SK-N-MC (cell line): ENCODE data around the gene MRPL30.

ENCODE experiments used
- DNase-seq: peaks from one replicate; pipeline ENCODE4 v3.0.0-alpha.2; 2011; ENCODE audit warnings: low read depth, low spot score
- H3K27ac ChIP-seq: fragments of 200-600 bp; sonication (generic); 2 replicates; pipeline ENCODE4 v1.5.1; 2016; ENCODE audit warnings: mixed run types
- H3K36me3 ChIP-seq: fragments of 200-600 bp; sonication (generic); 2 replicates; pipeline ENCODE4 v1.6.1; 2017; ENCODE audit warnings: antibody characterized with exemption, low read length, mixed read lengths; ENCODE audit not compliant: insufficient read depth
- H3K4me3 ChIP-seq: fragments of 200-600 bp; sonication (generic); 2 replicates; pipeline ENCODE4 v1.5.1; 2016
- H3K9ac ChIP-seq: fragments of 200-600 bp; sonication (generic); 2 replicates; pipeline ENCODE4 v1.8.0; 2017; ENCODE audit warnings: mixed run types, mixed read lengths; ENCODE audit not compliant: insufficient read length
- H3K9me3 ChIP-seq: fragments of 200-600 bp; sonication (generic); 2 replicates; pipeline ENCODE4 v1.6.1; 2017; ENCODE audit warnings: low read depth, mild to moderate bottlenecking, antibody characterized with exemption, low read length, moderate library complexity, mixed read lengths
- EZH2 ChIP-seq: fragments of 200-600 bp; sonication (generic); IDR thresholded peaks from one replicate; pipeline ENCODE4 v1.6.1; 2017; ENCODE audit warnings: antibody characterized with exemption
- FOXP2 ChIP-seq: optimal IDR thresholded peaks from 2 replicates; pipeline ENCODE3; 2011; ENCODE audit warnings: mild to moderate bottlenecking, moderate library complexity; ENCODE audit not compliant: insufficient read depth; ENCODE audit errors: extremely low read length, control extremely low read depth
- POLR2AphosphoS5 ChIP-seq: IDR thresholded peaks from 2 replicates; pipeline ENCODE4 v1.6.1; 2012; ENCODE audit warnings: mild to moderate bottlenecking, low read depth, low read length, borderline replicate concordance

MRPL30 gene

DNA sequence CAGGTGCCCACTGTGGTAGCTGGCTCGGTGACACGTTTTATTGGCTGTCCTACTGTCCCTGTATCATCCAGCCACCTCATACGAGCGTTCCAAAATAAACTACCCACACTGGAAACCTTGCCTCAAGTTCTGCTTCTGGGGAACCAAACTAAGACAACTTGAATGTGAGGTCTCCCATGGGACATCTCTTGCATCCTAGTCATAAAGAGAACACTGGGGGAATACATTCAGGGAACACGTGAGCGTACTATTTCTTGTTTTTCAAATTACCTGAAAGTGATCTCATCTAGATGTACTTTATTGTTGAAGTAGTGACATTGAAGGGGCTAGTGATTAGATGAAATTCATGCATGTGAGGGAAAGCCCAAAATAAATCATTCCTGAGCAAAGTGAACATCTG is 59.4 kb downstream of the MRPL30 start:
- H3K36me3 ChIP-seq, result no peaks in the 10 kb centered on the region
- no peaks in the 10 kb centered on the region for H3K9me3 ChIP-seq
- no peak overlapping the region for H3K4me3 ChIP-seq
- H3K27ac ChIP-seq, result no peak overlapping the region
- no peak overlapping the region for H3K9ac ChIP-seq
- DNase-seq, result no peak
- no peak for TF ChIP-seq EZH2
- TF ChIP-seq FOXP2, result no peak
- no peak for TF ChIP-seq POLR2AphosphoS5

- TF ChIP-seq FOXP2 (no peak), POLR2AphosphoS5 (no peak), EZH2 (no peak)
- no peak overlapping the region for H3K27ac ChIP-seq
- no peak overlapping the region for H3K4me3 ChIP-seq
- H3K9ac ChIP-seq, result no peak overlapping the region
- no peak for DNase-seq
- H3K9me3 ChIP-seq, result no peaks in the 10 kb centered on the region
- no peaks in the 10 kb centered on the region for H3K36me3 ChIP-seq
Measured at GRCh38 chr2:99242151-99242550, 61.2 kb downstream of the MRPL30 start.
